ENCODE results near the gene FGB.

Gene FGB

GRCh38 chr4:154597798-154598774 is 35.3 kb downstream of the FGB start:
- DNase-seq: no peak

GRCh38 chr4:154602404-154603020 is 39.7 kb downstream of the FGB start:
- no peak for DNase-seq

GRCh38 chr4:154603033-154603943 is 40.5 kb downstream of the FGB start:
- no peak for DNase-seq

GRCh38 chr4:154604696-154605200 is 41.9 kb downstream of the FGB start:
- DNase-seq: no peak

- DNase-seq: no peak
These were observed 44.2 kb downstream of the FGB start for GRCh38 chr4:154606728-154607723.

GRCh38 chr4:154608361-154609252 is 45.8 kb downstream of the FGB start:
- DNase-seq: no peak

GRCh38 chr4:154609532-154609931 is 46.7 kb downstream of the FGB start:
- no peak for DNase-seq

- no peak for DNase-seq
These were observed 47.8 kb downstream of the FGB start for GRCh38 chr4:154610582-154610981.

- DNase-seq: no peak
These were observed 49.0 kb downstream of the FGB start for GRCh38 chr4:154611833-154612232.

GRCh38 chr4:154612472-154613414 is 49.9 kb downstream of the FGB start, which contains the start of gene FGG:
TSS of gene FGG (minus strand) at chr4:154612656. CDS start at chr4:154612609, 47 bp downstream.
- no peak for DNase-seq

GRCh38 chr4:154614306-154614705 is 51.5 kb downstream of the FGB start:
- no peak for DNase-seq

GRCh38 chr4:154615211-154615610 is 52.4 kb downstream of the FGB start:
- DNase-seq: no peak

GRCh38 chr4:154616287-154616686 is 53.5 kb downstream of the FGB start:
- no peak for DNase-seq

GRCh38 chr4:154616731-154617130 is 53.9 kb downstream of the FGB start:
- DNase-seq: no peak

GRCh38 chr4:154617820-154618317 is 55.1 kb downstream of the FGB start:
- no peak for DNase-seq

- peak; percentile 52 for DNase-seq
These were observed 56.0 kb downstream of the FGB start for GRCh38 chr4:154618708-154619315.

- DNase-seq: no peak
These were observed 57.3 kb downstream of the FGB start for GRCh38 chr4:154620111-154620510.

All from stimulated activated CD4-positive, alpha-beta T cell treated with anti-CD3 and anti-CD28 coated beads, Interleukin-4, amount 100 ng/mL, for 24 hours (primary cell).